Suppressor macrophage (primary cell): ENCODE results near the gene PIP.
"Not testable (repeated sequence)": the region's sequence is repeated elsewhere in the genome, so short reads cannot be mapped to it uniquely, and the experiment has no call there.

ENCODE experiments used
- DNase-seq, 4 experiments: peaks; one replicate each; pipeline ENCODE4 v3.0.0-alpha.2; 2020 to 2022
- total RNA-seq, 17 experiments: gene quantifications; one replicate each; lab custom pipeline; 2026; ENCODE audit warnings: mixed read lengths in 6 of 17, inconsistent platforms in 3 of 17; lab: John Stamatoyannopoulos, UW

The PIP gene
- 0 to 0.77 (median 0) reads per million in 17 experiments for total RNA-seq

- DNase-seq = peak; percentile 17 to 61 (median 44)
Measured at GRCh38 chr7:143131781-143132180, at the start of gene PIP. TSS of gene PIP (plus strand) at chr7:143132077. CDS start at chr7:143132117, 40 bp downstream.

- peak in 1 of 4 experiments; percentile 9 for DNase-seq
Measured at GRCh38 chr7:143085109-143085508, 46.8 kb upstream of the PIP start.

- not testable (repeated sequence) for DNase-seq
Measured at GRCh38 chr7:143085610-143086009, 46.3 kb upstream of the PIP start.

- DNase-seq = not testable (repeated sequence)
Measured at GRCh38 chr7:143088549-143089231, 43.2 kb upstream of the PIP start.

- no peak for DNase-seq
Measured at GRCh38 chr7:143096146-143096545, 35.7 kb upstream of the PIP start.

- DNase-seq = not testable (repeated sequence)
Measured at GRCh38 chr7:143099579-143099978, 32.3 kb upstream of the PIP start.

- no peak for DNase-seq
Measured at GRCh38 chr7:143104759-143105158, 27.1 kb upstream of the PIP start.

GRCh38 chr7:143108019-143108418 is 23.9 kb upstream of the PIP start:
- DNase-seq = not testable (repeated sequence)

GRCh38 chr7:143117395-143117794 is 14.5 kb upstream of the PIP start:
- no peak for DNase-seq

- DNase-seq = no peak
Measured at GRCh38 chr7:143120691-143121405, 11.0 kb upstream of the PIP start.

GRCh38 chr7:143123326-143123725 is 8.6 kb upstream of the PIP start:
- not testable (repeated sequence) for DNase-seq

GRCh38 chr7:143126146-143126545 is 5.7 kb upstream of the PIP start:
- DNase-seq = peak; percentile 57 to 93 (median 77)

- DNase-seq = no peak
Measured at GRCh38 chr7:143129051-143129450, 2.8 kb upstream of the PIP start.

- no peak for DNase-seq
Measured at GRCh38 chr7:143129477-143129876, 2.4 kb upstream of the PIP start.

- DNase-seq = peak in 2 of 4 experiments; percentile 30 to 34
Measured at GRCh38 chr7:143130541-143130940, 1.3 kb upstream of the PIP start.

GRCh38 chr7:143147070-143147469 is 15.2 kb downstream of the PIP start:
- no peak for DNase-seq

- DNase-seq = no peak
Measured at GRCh38 chr7:143148050-143148449, 16.2 kb downstream of the PIP start.

GRCh38 chr7:143148651-143149050 is 16.8 kb downstream of the PIP start:
- no peak for DNase-seq

GRCh38 chr7:143150696-143151095 is 18.8 kb downstream of the PIP start:
- DNase-seq = not testable (repeated sequence)

GRCh38 chr7:143158617-143159016 is 26.7 kb downstream of the PIP start:
- not testable (repeated sequence) for DNase-seq

GRCh38 chr7:143171697-143172096 is 39.8 kb downstream of the PIP start:
- no peak for DNase-seq

- no peak for DNase-seq
Measured at GRCh38 chr7:143172354-143172753, 40.5 kb downstream of the PIP start.

- no peak for DNase-seq
Measured at GRCh38 chr7:143176128-143176527, 44.3 kb downstream of the PIP start.
